GM12864 (cell line): ENCODE data around the gene CTTNBP2NL.

Experiments used
- DNase-seq: peaks from one replicate; pipeline ENCODE4 v3.0.0-alpha.2; 2011; ENCODE audit warnings: low read depth
- H3K4me3 ChIP-seq: 2 replicates; pipeline ENCODE4 v1.5.1; 2011; ENCODE audit warnings: mild to moderate bottlenecking, low read depth, low read length, control low read depth
- CTCF ChIP-seq: IDR thresholded peaks from 2 replicates; pipeline ENCODE4 v1.5.1; 2011; ENCODE audit warnings: low read depth, mild to moderate bottlenecking, moderate library complexity, low read length, control low read depth, inconsistent platforms; ENCODE audit errors: missing control alignments

Gene CTTNBP2NL

DNA sequence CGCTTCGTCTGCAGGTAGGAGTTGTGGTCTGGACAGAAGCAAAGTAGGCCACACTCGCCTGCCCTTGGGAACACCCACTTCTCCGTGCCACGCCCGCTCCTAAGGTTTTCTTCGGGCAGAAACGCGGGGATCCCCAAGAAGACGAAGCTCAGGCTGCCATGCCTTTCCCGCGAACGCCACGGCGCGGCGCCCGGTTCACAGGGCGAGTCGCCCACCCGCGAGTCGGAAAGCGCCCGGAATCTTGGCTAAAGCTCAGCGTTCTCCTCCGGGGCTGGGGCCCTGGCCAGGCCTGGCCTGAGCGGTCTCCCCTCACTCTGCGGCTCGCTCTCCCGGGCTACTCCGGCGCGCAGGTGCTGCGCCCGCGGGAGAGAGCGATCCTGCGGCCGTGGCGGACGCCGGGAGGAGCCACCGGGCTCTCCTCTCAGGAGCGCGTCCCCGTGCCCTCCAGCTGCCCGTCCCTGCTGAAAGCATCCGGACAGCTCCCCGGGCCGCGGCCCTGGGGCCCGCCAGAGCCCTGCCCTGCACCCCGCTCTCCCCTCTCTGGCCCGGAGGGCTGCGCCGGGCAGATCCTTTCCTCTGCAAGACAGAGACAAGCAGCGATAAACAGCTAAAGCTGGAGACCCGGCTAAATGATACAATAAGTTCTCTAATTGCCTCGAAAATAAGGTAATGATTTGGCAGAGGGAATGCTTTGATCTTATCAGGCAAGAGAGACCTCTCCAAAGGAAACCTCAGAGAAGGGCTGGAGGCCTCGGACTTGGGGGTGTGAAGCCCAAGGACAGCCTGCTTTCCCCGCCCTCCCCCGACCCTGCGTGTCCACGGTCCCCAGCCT lies 106.0 kb downstream of the CTTNBP2NL start:
- DNase-seq = no peak
- TF ChIP-seq CTCF = peak; percentile 77
- peak overlapping the region; percentile 55 for H3K4me3 ChIP-seq

GRCh38 chr1:112502826-112503225 lies 106.8 kb downstream of the CTTNBP2NL start:
- H3K4me3 ChIP-seq = no peak overlapping the region
- DNase-seq = no peak
- no peak for TF ChIP-seq CTCF

GRCh38 chr1:112504001-112504660 lies 108.1 kb downstream of the CTTNBP2NL start:
- no peak for TF ChIP-seq CTCF
- DNase-seq = no peak
- no peak overlapping the region for H3K4me3 ChIP-seq

DNA sequence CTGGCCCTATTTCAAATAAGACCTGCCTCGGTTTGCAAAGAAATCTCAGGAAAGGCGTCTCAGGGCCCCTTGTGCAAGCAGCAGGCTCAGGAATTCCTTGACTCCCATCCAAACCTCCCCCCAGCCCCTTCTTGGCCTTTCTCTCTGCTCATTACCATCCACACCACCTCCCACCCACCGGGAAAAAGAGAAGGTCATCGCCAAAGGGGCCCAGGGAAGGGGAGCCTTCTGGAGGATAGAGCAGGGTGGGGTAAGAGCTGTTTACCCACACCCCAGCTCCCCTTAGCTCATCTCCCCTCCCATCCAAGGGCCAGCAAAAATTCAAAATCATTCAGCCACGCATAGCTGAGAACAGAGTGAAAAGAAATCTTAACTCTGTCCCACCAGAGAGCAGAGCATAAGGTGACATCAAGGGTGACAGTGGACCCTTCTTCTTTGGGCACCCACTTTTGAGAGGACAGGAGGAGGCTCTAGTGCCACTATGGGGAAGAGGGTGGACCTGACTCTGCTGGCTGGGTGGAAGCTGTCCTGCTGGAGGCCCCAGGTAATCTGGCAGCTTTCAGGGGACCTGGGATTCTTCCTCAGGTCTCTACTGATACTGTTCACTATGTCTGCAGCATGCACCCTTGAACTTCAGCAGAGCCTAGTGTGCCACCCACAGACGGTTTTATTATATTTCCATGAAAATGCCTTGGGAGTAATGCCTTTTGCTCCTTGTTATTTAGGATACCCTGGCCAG lies 108.8 kb downstream of the CTTNBP2NL start:
- DNase-seq = no peak
- no peak for TF ChIP-seq CTCF
- no peak overlapping the region for H3K4me3 ChIP-seq

DNA sequence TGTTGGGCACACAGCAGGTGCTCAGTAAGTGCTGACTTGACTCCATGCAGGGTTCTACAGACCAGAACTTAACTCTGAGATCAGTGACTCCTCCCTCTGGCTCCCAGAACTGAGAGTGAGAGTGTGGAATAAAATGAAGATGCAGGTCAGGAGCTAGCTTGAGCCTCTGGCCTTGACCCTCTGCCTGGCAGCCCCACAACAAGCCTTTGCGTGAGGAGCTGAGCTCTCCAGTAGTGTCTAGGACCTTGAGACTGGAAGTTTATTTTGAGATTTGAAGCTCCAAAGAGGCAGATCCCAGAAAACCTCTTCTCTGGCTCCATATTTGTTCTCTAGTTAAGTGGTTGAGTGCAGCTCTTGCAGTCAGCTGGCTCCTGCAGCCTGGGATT lies 109.4 kb downstream of the CTTNBP2NL start:
- TF ChIP-seq CTCF = no peak
- DNase-seq = no peak
- H3K4me3 ChIP-seq = no peak overlapping the region

DNA sequence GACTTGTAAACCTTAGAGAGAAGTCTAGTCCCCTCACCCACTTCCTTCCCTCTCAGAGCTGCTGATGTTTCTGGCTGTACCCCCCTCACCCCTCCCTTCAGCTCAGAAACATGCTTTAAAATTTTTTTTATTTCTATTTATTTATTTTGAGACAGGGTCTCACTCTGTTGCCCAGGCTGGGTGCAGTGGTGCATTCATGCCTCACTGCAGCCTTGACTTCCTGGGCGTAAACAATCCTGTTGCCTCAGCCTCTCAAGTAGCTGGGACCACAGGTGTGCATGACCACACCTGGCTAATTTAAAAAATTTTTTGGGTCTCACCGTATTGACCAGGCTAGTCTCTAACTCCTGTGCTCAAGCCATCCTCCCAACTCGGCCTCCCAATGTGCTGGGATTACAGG lies 109.9 kb downstream of the CTTNBP2NL start:
- H3K4me3 ChIP-seq = no peak overlapping the region
- TF ChIP-seq CTCF = no peak
- DNase-seq = no peak
